Measurements from ENCODE around the gene FAM111B. TPM values are rescaled to one million over a fixed set of nuclear protein-coding genes. Genes with fewer than 3 reads are reported as not detected.

The FAM111B gene
- total RNA-seq, 1 experiment from 2014 or later: 39.5 TPM

GRCh38 chr11:59144096-59144495, 37.1 kb downstream of the FAM111B start:
- intact Hi-C loops (cut with micrococcal nuclease; ENCODE audit: unreplicated experiment): loop anchor here (10.0 kb wide), 1 partner anchor 219 kb away; no protein-coding TSS in a partner anchor
- peak overlapping the region; percentile 93 for H3K27ac Mint-ChIP-seq (ENCODE audit: unreplicated experiment)
- peak overlapping the region; percentile 97 for H3K4me3 Mint-ChIP-seq (ENCODE audit: low read depth, unreplicated experiment)
- CTCF ChIA-PET: interaction anchor here (0.6 to 3.0 kb wide), 4 partner anchors 14 to 42 kb away, joined by 4 to 22 read pairs (median 10); partner anchors contain the start of gene DTX4
- H3K9me3 Mint-ChIP-seq (ENCODE audit: low read depth, unreplicated experiment): no peaks in the 10 kb centered on the region
- H3K4me1 Mint-ChIP-seq (ENCODE audit: low read depth, unreplicated experiment): peaks cover 50% of the 10 kb centered on the region
- TF ChIP-seq CTCF (IDR thresholded peaks at IDR 0.05; ENCODE audit: unreplicated experiment): no peak
- H3K36me3 Mint-ChIP-seq (ENCODE audit: insufficient read depth, unreplicated experiment): peaks cover 45% of the 10 kb centered on the region
- H3K27me3 Mint-ChIP-seq (ENCODE audit: unreplicated experiment): no peaks in the 10 kb centered on the region
- no TSS peak for BruUV-seq (replicated peaks)
- DNase-seq: no peak

- intact Hi-C loops (cut with micrococcal nuclease; ENCODE audit: unreplicated experiment): loop anchor here (10.0 kb wide), 1 partner anchor 220 kb away; no protein-coding TSS in a partner anchor
- peaks cover 48% of the 10 kb centered on the region for H3K36me3 Mint-ChIP-seq (ENCODE audit: insufficient read depth, unreplicated experiment)
- CTCF ChIA-PET: interaction anchor here (0.6 to 3.0 kb wide), 6 partner anchors 13 to 471 kb away, joined by 3 to 22 read pairs (median 6); partner anchors contain the start of gene DTX4
Observed at GRCh38 chr11:59144579-59145345, 37.7 kb downstream of the FAM111B start.

DNA sequence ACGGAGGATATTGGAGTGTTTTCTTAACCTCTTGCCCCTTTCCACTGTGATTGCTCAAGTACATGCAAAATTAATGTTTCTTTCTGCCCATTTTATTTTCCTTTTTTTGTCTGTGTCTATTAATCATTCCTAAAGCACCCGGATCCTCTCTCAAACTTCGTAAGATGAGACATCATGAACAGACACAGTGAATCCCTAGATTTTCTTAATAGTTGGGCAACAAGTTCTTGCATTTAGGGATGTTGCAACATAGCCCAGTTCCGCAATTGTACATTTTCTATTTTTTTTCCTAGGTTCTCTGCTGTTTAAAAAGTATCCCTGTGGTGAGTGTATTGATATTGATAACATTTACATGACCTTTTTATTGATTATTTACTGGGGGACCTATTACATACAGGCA, 38.5 kb downstream of the FAM111B start:
- CTCF ChIA-PET: interaction anchor here (0.9 to 3.0 kb wide), 4 partner anchors 12 to 40 kb away, joined by 3 to 22 read pairs (median 10); partner anchors contain the start of gene DTX4
- H3K9me3 Mint-ChIP-seq (ENCODE audit: low read depth, unreplicated experiment): no peaks in the 10 kb centered on the region
- H3K27ac Mint-ChIP-seq (ENCODE audit: unreplicated experiment): peak overlapping the region; percentile 93
- TF ChIP-seq CTCF (IDR thresholded peaks at IDR 0.05; ENCODE audit: unreplicated experiment): no peak
- H3K4me1 Mint-ChIP-seq (ENCODE audit: low read depth, unreplicated experiment): peaks cover 50% of the 10 kb centered on the region
- TSS peak; percentile 5 for BruUV-seq (replicated peaks)
- no peaks in the 10 kb centered on the region for H3K27me3 Mint-ChIP-seq (ENCODE audit: unreplicated experiment)
- peak overlapping the region; percentile 97 for H3K4me3 Mint-ChIP-seq (ENCODE audit: low read depth, unreplicated experiment)
- intact Hi-C loops (cut with micrococcal nuclease; ENCODE audit: unreplicated experiment): loop anchor here (10.0 kb wide), 1 partner anchor 221 kb away; no protein-coding TSS in a partner anchor
- DNase-seq: no peak
- peaks cover 50% of the 10 kb centered on the region for H3K36me3 Mint-ChIP-seq (ENCODE audit: insufficient read depth, unreplicated experiment)

More at GRCh38 chr11:59144579-59145345, 37.7 kb downstream of the FAM111B start:
- Mint-ChIP-seq H3K27ac (ENCODE audit: unreplicated experiment) (peak overlapping the region; percentile 93), H3K27me3 (ENCODE audit: unreplicated experiment) (no peaks in the 10 kb centered on the region), H3K4me1 (ENCODE audit: low read depth, unreplicated experiment) (peaks cover 50% of the 10 kb centered on the region), H3K4me3 (ENCODE audit: low read depth, unreplicated experiment) (peak overlapping the region; percentile 97), H3K9me3 (ENCODE audit: low read depth, unreplicated experiment) (no peaks in the 10 kb centered on the region)
- peak; percentile 88 for DNase-seq
- BruUV-seq (replicated peaks): no TSS peak
- TF ChIP-seq CTCF (IDR thresholded peaks at IDR 0.05; ENCODE audit: unreplicated experiment): no peak

DNA sequence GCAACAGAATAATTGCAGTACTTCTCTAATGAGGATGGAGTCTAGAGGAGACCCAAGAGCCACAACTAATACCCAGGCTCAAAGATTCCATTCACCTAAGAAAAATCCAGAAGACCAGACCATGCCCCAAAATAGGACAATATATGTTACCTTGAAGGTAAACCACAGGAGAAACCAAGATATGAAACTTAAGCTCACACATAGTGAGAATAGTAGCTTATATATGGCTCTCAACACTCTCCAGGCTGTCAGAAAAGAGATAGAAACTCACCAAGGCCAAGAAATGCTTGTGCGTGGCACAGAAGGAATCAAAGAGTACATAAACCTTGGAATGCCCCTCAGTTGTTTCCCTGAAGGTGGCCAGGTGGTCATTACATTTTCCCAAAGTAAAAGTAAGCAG, 44.7 kb downstream of the FAM111B start:
- H3K36me3 Mint-ChIP-seq (ENCODE audit: insufficient read depth, unreplicated experiment): peaks cover 14% of the 10 kb centered on the region
- no peak overlapping the region for H3K27ac Mint-ChIP-seq (ENCODE audit: unreplicated experiment)
- intact Hi-C loops (cut with micrococcal nuclease; ENCODE audit: unreplicated experiment): loop anchor here (10.0 kb wide), 1 partner anchor 197 kb away; no protein-coding TSS in a partner anchor
- BruUV-seq (replicated peaks): no TSS peak
- no peak for DNase-seq
- H3K27me3 Mint-ChIP-seq (ENCODE audit: unreplicated experiment): no peaks in the 10 kb centered on the region
- peaks cover 12% of the 10 kb centered on the region for H3K4me1 Mint-ChIP-seq (ENCODE audit: low read depth, unreplicated experiment)
- H3K9me3 Mint-ChIP-seq (ENCODE audit: low read depth, unreplicated experiment): no peaks in the 10 kb centered on the region
- no peak overlapping the region for H3K4me3 Mint-ChIP-seq (ENCODE audit: low read depth, unreplicated experiment)
- CTCF ChIA-PET: no interaction called here
- no peak for TF ChIP-seq CTCF (IDR thresholded peaks at IDR 0.05; ENCODE audit: unreplicated experiment)
